ENCODE measurements around the gene ERP44. TPM values are rescaled to one million over a fixed set of nuclear protein-coding genes. Genes with fewer than 3 reads are reported as not detected.
A peak's percentile ranks its signal among the peaks of the same experiment; 100 is the strongest.

Gene ERP44
- total and polyA plus RNA-seq, 2 donors (not counting 3 experiments of a cell fraction or from before 2014, with no cell fraction given): 9.9 to 21.4 TPM

DNA sequence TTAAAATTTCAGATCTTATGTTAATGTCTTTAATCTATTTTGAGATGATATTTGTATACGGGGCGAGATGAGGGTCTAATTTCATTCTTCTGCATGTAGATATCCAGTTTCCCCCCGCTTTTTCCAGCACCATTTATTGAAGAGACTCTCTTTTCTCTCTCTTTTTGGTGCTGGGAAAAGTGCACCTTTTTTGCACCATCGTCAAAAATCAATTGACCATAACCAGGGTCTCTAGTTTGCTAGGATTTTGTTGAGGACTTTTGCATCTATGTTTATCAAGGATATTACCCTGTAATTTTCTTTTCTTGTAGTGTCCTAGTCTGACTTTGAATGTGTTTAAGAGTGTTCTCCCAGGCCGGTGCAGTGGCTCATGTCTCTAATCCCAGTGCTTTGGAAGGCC, 99.0 kb downstream of the ERP44 start:
- ChIA-PET POLR2A (no interaction called here), CTCF (no interaction called here)
- Histone ChIP-seq H2AFZ (ENCODE audit: low read depth, low read length) (no peak overlapping the region), H3K4me3 (replicated peaks in 1 of 3; ENCODE audit: insufficient read depth in 1 of 3, low read depth in 1 of 3, low read length in 3 of 3) (no peak overlapping the region), H4K20me1 (replicated peaks; ENCODE audit: control insufficient read depth, extremely low read depth, insufficient read depth, low read length) (peaks cover 2% of the 10 kb centered on the region), H3K9me3 (replicated peaks; ENCODE audit: control insufficient read depth, insufficient read depth, low read length) (no peaks in the 10 kb centered on the region), H3K9me1 (replicated peaks; ENCODE audit: control insufficient read depth, extremely low read depth, insufficient read depth, low read length) (no peaks in the 10 kb centered on the region), H3K79me2 (ENCODE audit: control insufficient read depth, insufficient read depth, low read length) (no peaks in the 10 kb centered on the region), H3K36me3 (ENCODE audit: control insufficient read depth in 2 of 2, extremely low read depth in 1 of 2, insufficient read depth in 2 of 2, low read length in 2 of 2) (peaks cover 0 to 8% of the 10 kb centered on the region in 2 experiments), H3K27ac (ENCODE audit: insufficient read depth, low read depth, low read length) (no peak overlapping the region), H3K27me3 (ENCODE audit: control insufficient read depth in 2 of 2, insufficient read depth in 2 of 2, low read length in 2 of 2) (no peaks in the 10 kb centered on the region), H3K4me1 (ENCODE audit: control insufficient read depth, extremely low read depth, insufficient read depth, low read length) (no peaks in the 10 kb centered on the region), H3K4me2 (ENCODE audit: insufficient read depth, low read length) (no peak overlapping the region), H3K9ac (replicated peaks; ENCODE audit: extremely low read depth, insufficient read depth, low read length) (no peak overlapping the region)
- no peak for TF ChIP-seq EZH2 (IDR thresholded peaks at IDR 0.05; ENCODE audit: borderline replicate concordance, low read depth, low read length, severe bottlenecking)
- no peak for TF ChIP-seq POLR2A (IDR thresholded peaks at IDR 0.05; ENCODE audit: low read depth, low read length)
- TF ChIP-seq JUN (IDR thresholded peaks at IDR 0.05; ENCODE audit: borderline replicate concordance, insufficient read depth, insufficient read length, low read depth): no peak
- no peak for TF ChIP-seq CTCF (IDR thresholded peaks at IDR 0.05; ENCODE audit: extremely low read depth in 1 of 2, insufficient read depth in 1 of 2, low read depth in 1 of 2, low read length in 2 of 2)
- TF ChIP-seq POLR2AphosphoS5 (IDR thresholded peaks at IDR 0.05; ENCODE audit: insufficient read depth, low read depth, low read length): no peak
- TF ChIP-seq MAX (IDR thresholded peaks at IDR 0.05; ENCODE audit: insufficient read depth, insufficient read length): no peak
- no peak for TF ChIP-seq MYC (IDR thresholded peaks at IDR 0.05; ENCODE audit: low read depth, low read length)
- TF ChIP-seq FOS (IDR thresholded peaks at IDR 0.05; ENCODE audit: borderline replicate concordance, insufficient read depth, low read length): no peak
- TF ChIP-seq GATA2 (IDR thresholded peaks at IDR 0.05; ENCODE audit: insufficient read depth, insufficient read length, low read depth, low read length): no peak
- no TSS peak for BruUV-seq (replicated peaks)
- no peak for DNase-seq (ENCODE audit: low read depth, low spot score)
- peak; percentile 50 for FAIRE-seq
- intact Hi-C loops (cut with micrococcal nuclease): no loop called here
- dilution Hi-C loops (cut with MboI; ENCODE audit: extremely low pct_ligation_motif_present, low sequenced_read_pairs): no loop called here

All from endothelial cell of umbilical vein (primary cell).